HS-27A (cell line): ENCODE data around the gene NUDCD2.

Source experiments
- DNase-seq: peaks from one replicate; pipeline ENCODE4 v3.0.0-alpha.2; 2012; ENCODE audit warnings: low read depth, missing footprints

Gene NUDCD2

GRCh38 chr5:163459819-163460561 lies at the start of gene NUDCD2:
Gene NUDCD2 (minus strand): TSS chr5:163460102. CDS start chr5:163460050, 52 bp downstream.
- peak; percentile 85 for DNase-seq

GRCh38 chr5:163509291-163509951 lies 49.5 kb upstream of the NUDCD2 start:
- no peak for DNase-seq

- DNase-seq: no peak
Measured at GRCh38 chr5:163508753-163509152, 48.9 kb upstream of the NUDCD2 start.

- no peak for DNase-seq
Measured at GRCh38 chr5:163506726-163507125, 46.8 kb upstream of the NUDCD2 start.

- DNase-seq: no peak
Measured at GRCh38 chr5:163506095-163506457, 46.2 kb upstream of the NUDCD2 start.

- DNase-seq: peak; percentile 58
Measured at GRCh38 chr5:163505368-163506094, 45.6 kb upstream of the NUDCD2 start, which contains the start of gene MAT2B. Gene MAT2B (plus strand): TSS chr5:163505619. CDS start chr5:163505687, 68 bp downstream.

- no peak for DNase-seq
Measured at GRCh38 chr5:163505049-163505367, 45.1 kb upstream of the NUDCD2 start.

GRCh38 chr5:163504079-163504931 lies 44.4 kb upstream of the NUDCD2 start:
- DNase-seq: no peak

GRCh38 chr5:163503106-163504078 lies 43.5 kb upstream of the NUDCD2 start:
- DNase-seq: no peak

- DNase-seq: no peak
Measured at GRCh38 chr5:163502521-163502920, 42.6 kb upstream of the NUDCD2 start.

- no peak for DNase-seq
Measured at GRCh38 chr5:163498886-163499285, 39.0 kb upstream of the NUDCD2 start.

- no peak for DNase-seq
Measured at GRCh38 chr5:163497315-163497714, 37.4 kb upstream of the NUDCD2 start.

GRCh38 chr5:163496286-163496685 lies 36.4 kb upstream of the NUDCD2 start:
- no peak for DNase-seq

GRCh38 chr5:163489745-163490075 lies 29.8 kb upstream of the NUDCD2 start:
- DNase-seq: no peak

GRCh38 chr5:163489055-163489744 lies 29.3 kb upstream of the NUDCD2 start:
- no peak for DNase-seq

- DNase-seq: no peak
Measured at GRCh38 chr5:163478982-163479271, 19.0 kb upstream of the NUDCD2 start.

GRCh38 chr5:163478126-163478981 lies 18.5 kb upstream of the NUDCD2 start:
- no peak for DNase-seq

GRCh38 chr5:163475411-163475810 lies 15.5 kb upstream of the NUDCD2 start:
- no peak for DNase-seq

- DNase-seq: no peak
Measured at GRCh38 chr5:163473635-163474243, 13.8 kb upstream of the NUDCD2 start.
